HG02840 (cell line): ENCODE data around the gene RPS6KA5.

ENCODE experiments used
- ATAC-seq: cut with Tn5 transposase; IDR thresholded peaks from one replicate; pipeline ENCODE4 v1.9.1; 2021; ENCODE audit warnings: mild to moderate bottlenecking, moderate library complexity, moderate number of reproducible peaks; ENCODE audit not compliant: unreplicated experiment, low FRiP score

Gene RPS6KA5

DNA sequence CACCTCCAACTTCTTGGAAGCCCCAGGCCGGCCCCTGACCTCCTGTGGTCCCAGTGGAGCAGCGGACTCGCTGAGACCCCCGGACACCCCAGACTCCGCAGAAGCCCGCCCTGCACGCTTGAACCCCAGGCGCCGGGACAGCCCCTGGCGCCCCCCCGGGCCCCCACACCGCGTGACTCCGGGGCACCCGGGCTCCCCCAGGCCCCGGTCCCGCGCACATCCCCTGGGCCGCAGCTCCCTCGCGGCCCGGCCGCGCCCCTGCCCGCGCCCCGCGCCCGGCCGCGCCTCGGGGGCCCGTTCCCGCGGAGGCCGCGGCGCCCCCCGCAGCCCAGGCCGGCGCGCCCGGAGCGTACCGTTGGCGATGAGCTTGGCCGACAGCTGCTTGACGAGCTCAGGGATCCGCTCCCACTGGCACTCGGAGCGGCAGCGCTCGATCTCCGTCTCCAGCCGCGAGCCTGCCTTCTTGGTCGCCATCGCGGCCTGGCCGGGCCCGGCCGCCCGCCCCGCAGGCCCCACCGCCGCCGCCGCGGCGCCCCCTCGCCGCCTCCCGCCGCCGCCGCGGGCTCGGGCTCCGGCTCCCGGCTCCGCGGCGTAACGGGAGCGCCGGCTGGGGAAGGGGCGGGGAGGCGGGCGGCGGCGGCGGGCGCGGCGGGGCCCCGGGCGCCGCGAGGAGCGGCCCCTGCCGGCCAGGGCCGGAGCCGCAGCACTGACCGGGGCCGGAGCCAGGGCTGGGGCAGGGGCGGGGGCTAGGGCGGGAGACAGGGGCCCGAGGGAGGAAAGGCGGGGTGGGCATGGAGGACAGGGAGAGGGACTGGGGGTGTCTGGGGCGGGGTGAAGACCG, 244.4 kb downstream of the RPS6KA5 start, which contains the start of gene TTC7B:
TTC7B (minus strand) TSS at position 609 of the 841 bp plus-strand sequence; CDS start at position 474, 135 bp downstream.
- ATAC-seq, result no peak

DNA sequence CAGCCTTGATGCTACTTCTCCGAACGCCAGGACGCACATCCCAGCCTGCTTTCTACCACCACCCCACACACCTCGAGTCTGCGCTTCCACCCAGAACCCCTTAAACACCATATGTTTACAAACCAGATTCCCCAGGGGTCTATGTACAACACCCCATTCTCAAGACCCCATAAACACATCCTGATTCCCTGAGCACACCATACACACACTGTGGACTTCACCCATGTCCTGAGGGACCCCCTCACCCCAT, 244.9 kb downstream of the RPS6KA5 start:
- ATAC-seq, result no peak

DNA sequence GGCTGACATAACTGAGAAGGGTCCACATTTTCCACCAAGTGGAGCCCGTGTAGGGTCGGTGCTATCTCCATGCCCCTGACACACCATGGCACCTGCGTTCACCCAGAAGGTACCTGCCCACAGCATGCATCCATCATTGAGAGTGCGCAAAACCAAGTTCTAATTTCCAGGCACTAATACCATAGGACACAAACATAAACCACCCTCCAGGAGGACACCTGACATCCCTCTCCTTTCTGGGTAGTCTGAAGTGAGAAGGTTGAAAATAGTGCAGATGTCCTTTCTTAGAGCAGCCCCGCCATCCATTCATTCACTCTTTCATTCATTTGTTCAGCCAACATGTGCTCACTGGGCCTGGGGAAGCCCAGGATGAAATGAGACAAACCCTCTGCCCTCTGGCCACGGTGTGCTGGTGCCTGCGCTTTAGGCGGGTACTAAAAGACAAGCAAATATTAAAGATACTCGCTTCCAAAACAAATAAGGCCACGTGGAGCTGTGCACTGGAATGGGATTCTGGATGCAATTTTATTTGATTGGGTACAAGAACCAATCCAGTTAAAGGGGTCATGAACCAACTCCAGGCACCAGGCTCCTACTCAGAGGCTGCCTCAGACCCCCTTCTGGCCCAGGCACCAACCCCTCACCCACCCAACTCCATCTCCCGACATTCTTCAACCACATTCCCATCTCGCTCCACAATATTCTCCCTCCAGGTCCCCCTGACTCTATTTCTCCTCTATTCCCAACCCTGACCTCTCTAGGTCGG, 245.5 kb downstream of the RPS6KA5 start:
- no peak for ATAC-seq

- ATAC-seq, result no peak
These were observed 247.0 kb downstream of the RPS6KA5 start for GRCh38 chr14:90813442-90813841.

DNA sequence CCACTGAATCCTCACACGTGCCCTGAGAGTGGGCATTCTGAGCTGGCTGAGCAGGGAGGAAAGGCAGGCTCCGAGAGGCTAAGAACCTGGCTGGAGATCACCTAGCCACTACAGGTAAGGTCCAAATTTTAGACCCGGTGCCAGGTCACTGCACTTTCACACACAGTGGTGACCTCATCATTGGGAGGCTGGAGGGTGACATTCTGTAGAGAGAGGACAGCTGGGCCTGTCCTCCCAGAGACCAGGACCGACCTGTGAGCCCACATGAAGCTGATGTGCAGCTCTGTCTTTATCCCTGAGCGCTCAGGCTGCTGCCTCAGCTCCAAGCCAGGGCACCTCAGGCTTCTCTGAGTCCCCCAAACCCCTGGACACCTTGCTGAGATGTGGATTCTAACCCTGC, 248.3 kb downstream of the RPS6KA5 start:
- ATAC-seq, result no peak

- ATAC-seq, result no peak
These were observed 248.8 kb downstream of the RPS6KA5 start for GRCh38 chr14:90811641-90812040.

- no peak for ATAC-seq
These were observed 249.6 kb downstream of the RPS6KA5 start for GRCh38 chr14:90810806-90811205.

- no peak for ATAC-seq
These were observed 250.7 kb downstream of the RPS6KA5 start for GRCh38 chr14:90809530-90810312.

DNA sequence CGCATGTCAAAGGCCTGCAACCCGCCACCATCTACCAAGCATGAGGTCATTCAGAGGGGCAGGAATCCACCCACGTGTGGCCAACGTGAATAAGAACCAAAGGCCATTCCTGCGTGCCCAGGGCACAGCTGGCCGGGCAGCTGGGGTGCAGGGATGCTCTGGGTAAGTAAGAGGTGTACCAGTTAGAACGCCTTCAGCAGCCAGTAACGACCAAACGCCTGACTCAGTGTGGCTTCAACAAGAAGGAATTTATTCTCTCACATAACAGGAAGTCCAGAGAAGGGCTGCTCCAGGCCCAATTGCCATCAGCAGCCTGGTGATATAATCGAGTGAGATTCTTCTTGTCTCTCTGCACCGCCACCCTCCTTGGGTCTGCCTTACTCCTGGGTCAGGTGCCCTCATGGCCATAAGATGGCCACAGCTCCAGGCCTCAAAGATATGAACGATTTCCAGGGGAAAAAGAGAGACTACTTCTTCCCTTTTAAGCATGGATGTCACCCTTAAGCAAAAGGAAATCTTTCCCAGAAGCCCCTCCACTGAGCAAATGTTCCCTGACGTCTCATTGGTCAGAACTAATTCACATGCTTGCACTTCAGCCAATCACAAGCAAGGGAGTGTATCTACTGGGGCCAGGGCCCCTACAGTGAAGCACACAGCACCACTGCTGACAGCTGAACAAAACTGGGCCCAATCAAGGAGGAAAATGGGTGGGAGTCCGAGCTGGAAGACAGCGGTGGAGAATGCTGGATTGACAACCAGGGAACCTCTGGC, 251.5 kb downstream of the RPS6KA5 start:
- no peak for ATAC-seq

DNA sequence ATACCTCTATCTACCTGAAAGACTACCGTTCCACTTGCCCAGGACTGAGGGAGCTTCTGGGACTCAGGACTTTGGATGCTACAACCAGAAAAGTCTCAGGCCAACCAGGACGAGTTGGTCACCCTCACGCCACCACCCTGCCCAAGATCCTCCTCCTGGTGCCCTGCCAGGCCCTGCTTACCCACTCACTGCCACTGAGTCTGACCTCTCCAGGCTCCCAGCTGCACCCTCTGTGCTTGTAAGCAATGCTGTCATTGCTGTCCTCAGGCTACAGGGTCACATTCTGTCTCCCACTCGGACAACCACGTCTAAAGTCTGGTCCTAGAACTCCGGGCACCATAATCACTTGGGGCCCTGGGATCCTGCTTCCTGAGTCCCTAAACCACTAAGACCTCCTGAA, 253.4 kb downstream of the RPS6KA5 start:
- ATAC-seq, result no peak

DNA sequence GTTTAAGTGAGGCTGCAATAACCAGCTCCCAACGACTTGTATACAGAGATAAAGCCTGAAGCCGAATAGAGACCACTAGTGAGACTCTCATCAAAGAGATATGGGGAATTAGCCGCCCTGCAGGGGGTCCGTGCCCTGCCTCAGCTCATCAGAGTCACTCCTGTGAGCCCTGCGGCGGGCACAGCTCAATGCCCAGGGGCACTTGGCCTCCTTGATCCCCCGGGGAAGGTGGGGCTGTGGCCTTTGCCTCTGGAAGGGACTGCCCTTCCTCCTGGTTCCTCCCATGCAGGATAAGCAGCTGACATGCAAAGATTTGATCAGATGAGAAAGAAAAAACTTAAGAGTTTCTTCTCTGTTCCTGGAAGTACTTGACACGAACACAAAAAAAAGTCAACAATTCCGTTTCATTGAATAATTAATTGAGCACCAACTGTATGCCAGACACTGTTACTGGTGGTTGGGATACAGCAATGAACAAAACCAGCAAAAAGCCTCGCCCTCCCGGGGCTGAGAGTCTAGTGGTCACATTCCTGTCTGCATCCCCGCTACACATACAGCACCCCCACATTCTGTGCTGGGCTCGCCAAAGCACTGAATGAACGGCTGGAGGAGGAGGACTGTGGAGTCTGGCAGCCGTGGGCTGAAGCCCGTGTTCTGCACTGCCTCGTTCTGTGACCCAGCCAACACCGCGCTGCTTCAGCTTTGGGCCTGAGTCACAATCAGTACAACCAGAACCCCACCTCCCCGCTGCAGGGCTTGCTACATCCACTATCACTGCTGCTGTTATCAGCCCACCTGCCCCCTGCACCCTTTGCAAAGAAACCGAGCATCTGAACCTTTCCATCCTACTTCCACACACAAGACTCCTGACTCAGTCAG, 254.5 kb downstream of the RPS6KA5 start:
- ATAC-seq, result no peak

- no peak for ATAC-seq
These were observed 255.4 kb downstream of the RPS6KA5 start for GRCh38 chr14:90805084-90805391.

- no peak for ATAC-seq
These were observed 256.0 kb downstream of the RPS6KA5 start for GRCh38 chr14:90804292-90805083.

- no peak for ATAC-seq
These were observed 257.2 kb downstream of the RPS6KA5 start for GRCh38 chr14:90803249-90803648.

DNA sequence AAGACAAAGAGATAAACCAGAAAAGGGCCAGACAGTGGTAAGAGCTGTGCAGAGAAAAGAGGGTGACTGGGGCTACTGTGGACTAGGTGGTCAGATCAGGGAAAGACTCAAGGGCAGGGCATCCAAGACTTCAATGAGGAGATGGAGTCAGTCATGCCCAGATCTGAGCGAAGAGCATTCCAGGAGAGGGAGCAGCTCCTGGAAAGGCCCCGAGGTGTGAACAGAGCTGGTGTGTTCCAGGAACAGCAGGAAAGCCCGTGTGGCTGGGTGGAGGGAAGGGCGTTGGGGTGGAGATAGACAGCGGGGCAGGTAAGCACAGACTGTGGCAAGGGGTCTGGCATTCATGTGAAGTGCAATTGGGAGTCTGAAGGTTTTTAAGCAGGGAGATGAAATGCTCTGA, 261.0 kb downstream of the RPS6KA5 start:
- no peak for ATAC-seq

GRCh38 chr14:90797919-90798318, 262.5 kb downstream of the RPS6KA5 start:
- ATAC-seq, result no peak
